Measurements from ENCODE around the gene SLC2A9.

The SLC2A9 gene

DNA sequence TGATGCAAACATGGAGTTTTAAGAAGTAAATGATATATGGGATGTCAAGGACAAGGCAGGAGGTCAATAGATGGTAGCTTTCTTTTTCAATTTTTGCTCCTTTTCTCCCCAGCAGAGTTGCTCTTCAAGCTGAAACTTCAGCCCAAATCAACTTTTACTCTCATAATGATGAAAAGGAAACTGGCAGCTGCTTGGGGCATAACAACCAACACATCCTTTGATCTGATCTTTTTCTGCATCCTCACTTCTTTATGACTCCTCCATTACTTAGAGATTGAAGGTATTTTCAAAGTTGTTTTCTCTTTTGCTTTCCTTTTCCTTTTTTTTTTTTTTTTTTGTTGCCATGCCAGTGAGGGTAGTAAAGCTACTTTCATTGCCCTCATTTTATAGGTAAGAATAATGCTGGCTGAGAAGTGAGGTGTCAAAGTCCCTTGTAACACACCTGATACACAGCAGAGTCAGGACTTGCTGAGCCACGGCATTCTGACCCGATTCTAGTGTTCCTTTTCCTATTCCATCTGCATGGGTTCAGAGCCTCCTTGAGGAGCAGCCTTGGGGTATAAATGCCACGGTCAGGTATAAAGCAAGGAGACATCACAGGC, 26.9 kb downstream of the SLC2A9 start:
- DNase-seq (ENCODE audit: low read depth in 2 of 2), result no peak
- TF ChIP-seq, protein P1, sequence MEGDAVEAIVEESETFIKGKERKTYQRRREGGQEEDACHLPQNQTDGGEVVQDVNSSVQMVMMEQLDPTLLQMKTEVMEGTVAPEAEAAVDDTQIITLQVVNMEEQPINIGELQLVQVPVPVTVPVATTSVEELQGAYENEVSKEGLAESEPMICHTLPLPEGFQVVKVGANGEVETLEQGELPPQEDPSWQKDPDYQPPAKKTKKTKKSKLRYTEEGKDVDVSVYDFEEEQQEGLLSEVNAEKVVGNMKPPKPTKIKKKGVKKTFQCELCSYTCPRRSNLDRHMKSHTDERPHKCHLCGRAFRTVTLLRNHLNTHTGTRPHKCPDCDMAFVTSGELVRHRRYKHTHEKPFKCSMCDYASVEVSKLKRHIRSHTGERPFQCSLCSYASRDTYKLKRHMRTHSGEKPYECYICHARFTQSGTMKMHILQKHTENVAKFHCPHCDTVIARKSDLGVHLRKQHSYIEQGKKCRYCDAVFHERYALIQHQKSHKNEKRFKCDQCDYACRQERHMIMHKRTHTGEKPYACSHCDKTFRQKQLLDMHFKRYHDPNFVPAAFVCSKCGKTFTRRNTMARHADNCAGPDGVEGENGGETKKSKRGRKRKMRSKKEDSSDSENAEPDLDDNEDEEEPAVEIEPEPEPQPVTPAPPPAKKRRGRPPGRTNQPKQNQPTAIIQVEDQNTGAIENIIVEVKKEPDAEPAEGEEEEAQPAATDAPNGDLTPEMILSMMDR (IDR thresholded peaks at IDR 0.05; ENCODE audit: low read depth, low read length), result no peak
- H3K4me3 ChIP-seq (replicated peaks in 1 of 2; ENCODE audit: low read depth in 2 of 2, low read length in 2 of 2), result no peak overlapping the region

DNA sequence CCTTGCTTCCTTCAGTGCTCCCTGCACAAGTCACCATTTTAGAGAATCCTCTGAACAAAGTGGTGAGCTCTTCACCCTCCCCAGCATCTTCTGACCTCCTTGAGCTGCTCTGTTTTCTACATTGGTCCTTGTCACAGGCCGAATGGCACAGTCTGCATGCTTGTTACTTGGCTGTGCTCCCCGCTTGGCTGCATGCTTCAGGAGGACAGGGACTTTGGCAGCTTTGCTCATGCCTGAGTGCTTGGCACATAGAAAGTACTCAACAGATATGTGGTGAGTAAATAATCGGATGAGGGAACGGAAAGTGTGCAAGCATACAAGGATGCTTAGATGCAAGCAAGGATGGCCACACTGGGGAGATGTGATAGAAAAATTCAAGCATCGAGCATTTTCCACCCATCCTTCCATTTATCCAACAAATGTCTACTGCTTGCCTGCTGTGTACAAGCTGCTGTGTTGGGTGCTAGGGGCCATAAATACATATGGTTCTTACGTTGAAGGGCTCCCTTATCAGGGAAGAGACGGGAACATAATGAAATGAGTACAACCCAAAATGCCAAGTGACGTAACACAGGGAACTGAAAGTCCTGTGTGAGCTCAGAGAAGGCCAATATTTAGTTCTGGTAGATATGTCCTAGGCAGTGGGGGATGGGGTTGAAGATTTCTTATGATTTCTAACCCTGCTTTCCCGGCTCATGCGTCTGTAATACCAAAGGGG, 31.2 kb downstream of the SLC2A9 start:
- TF ChIP-seq, protein P1 (IDR thresholded peaks at IDR 0.05; ENCODE audit: low read depth, low read length), result no peak
- no peak for DNase-seq (ENCODE audit: low read depth in 2 of 2)
- H3K4me3 ChIP-seq (replicated peaks in 1 of 2; ENCODE audit: low read depth in 2 of 2, low read length in 2 of 2), result no peak overlapping the region

DNA sequence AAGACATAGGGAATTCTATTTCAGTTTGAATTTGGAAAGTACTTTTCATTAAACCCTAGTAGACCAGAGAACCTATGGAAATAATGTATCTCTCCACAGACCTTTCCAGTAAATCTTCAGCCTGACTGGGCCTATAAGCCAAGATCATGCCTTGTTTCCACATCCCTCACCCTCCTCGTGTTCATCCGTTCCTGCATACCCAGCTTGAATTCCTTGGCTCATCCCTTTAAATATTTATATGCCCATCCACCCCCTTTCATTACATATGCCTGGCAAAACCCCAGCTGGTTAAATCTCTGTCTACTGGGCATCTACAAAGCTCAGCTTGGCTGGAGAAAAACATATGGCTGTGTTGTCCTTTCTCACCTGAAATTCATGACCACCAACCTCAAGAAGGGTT, 32.4 kb downstream of the SLC2A9 start:
- H3K4me3 ChIP-seq (replicated peaks in 1 of 2; ENCODE audit: low read depth in 2 of 2, low read length in 2 of 2), result no peak overlapping the region
- DNase-seq (ENCODE audit: low read depth in 2 of 2), result no peak
- TF ChIP-seq, protein P1 (IDR thresholded peaks at IDR 0.05; ENCODE audit: low read depth, low read length), result no peak

DNA sequence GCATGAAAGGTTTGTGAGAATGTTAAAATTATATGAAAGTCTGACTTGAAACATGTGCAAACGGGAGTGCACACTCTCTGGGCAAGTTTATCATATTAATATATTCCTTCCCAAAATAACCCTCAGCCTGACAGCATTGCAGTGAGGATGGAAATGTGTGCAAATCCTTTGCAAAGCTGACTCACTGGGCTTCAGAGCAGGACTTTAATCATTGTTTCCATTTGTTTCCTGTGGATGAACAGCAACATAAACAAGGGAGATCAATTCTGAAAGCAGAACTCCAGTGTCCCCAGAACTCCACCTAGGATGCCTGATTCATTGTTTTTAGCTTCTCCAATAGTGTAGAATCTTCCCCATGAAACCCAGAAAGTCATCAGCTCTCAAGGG, 32.9 kb downstream of the SLC2A9 start:
- DNase-seq (ENCODE audit: low read depth in 2 of 2), result peak in 1 of 2 donors; percentile 30
- no peak overlapping the region for H3K4me3 ChIP-seq (replicated peaks in 1 of 2; ENCODE audit: low read depth in 2 of 2, low read length in 2 of 2)
- TF ChIP-seq, protein P1 (IDR thresholded peaks at IDR 0.05; ENCODE audit: low read depth, low read length), result no peak

DNA sequence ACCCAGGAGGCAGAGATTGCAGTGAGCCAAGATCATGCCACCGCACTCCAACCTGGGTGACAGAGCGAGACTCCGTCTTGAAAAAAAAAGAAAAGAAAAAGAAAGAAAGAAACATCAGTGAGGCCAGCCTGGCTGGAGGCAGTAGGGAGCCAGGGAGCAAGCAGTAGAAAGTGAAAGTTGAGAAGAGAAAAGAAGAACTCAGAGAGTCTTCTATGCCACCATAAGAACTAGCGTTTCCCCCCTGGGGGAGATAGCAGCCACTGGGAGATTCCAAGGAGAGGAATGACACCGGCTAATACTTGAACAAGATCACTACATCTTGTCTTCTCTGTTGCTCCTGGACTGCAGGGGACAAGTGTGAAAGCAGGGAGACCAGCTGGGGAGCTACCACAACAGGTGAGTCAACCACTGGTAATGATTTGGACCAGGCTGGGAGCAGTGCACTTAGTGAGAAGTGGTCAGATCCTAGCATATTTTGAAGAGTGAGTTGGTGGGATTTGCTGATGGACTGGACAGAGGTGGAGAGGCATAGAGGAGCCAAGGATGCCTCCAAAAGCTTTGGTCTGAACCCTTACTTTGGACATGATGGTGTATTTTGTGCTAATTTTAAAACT, 33.4 kb downstream of the SLC2A9 start:
- TF ChIP-seq, protein P1 (IDR thresholded peaks at IDR 0.05; ENCODE audit: low read depth, low read length), result no peak
- no peak overlapping the region for H3K4me3 ChIP-seq (replicated peaks in 1 of 2; ENCODE audit: low read depth in 2 of 2, low read length in 2 of 2)
- no peak for DNase-seq (ENCODE audit: low read depth in 2 of 2)

DNA sequence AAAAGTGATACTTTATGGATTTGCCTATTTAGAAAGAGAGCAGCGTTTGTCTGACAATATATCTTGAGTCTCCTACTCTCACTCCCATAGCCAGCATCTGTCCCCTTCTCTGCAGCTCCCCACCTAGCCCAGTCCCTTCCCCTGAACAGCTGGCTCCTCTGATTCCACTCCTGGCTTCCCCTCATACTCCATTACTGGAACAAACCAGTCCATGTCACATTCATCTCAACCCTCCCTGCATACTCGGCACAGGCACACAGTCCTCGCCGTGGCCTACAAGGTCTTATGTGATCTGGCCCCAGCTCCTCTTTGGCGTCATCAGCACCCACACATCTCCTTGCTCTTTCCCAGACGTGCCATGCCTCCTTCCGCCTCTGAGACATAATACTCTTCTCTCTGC, 36.7 kb downstream of the SLC2A9 start:
- H3K4me3 ChIP-seq (replicated peaks in 1 of 2; ENCODE audit: low read depth in 2 of 2, low read length in 2 of 2), result no peak overlapping the region
- TF ChIP-seq, protein P1 (IDR thresholded peaks at IDR 0.05; ENCODE audit: low read depth, low read length), result no peak
- DNase-seq (ENCODE audit: low read depth in 2 of 2), result no peak
